Transverse colon (tissue), 4 donors: Measurements from ENCODE around the gene PLPP2.

Experiments used
- CTCF ChIP-seq, 5 experiments: fragments of 200-600 bp in 3 of 5; fragments of 450-650 bp in 2 of 5; sonication (generic) in 3 of 5; IDR thresholded peaks; 1 replicate in 2 of 5; 2 replicates in 3 of 5; pipeline ENCODE4 v1.5.1; 2016 to 2017; ENCODE audit warnings: antibody characterized with exemption in 5 of 5, inconsistent platforms in 3 of 5, mild to moderate bottlenecking in 2 of 5, moderate library complexity in 1 of 5
- EP300 ChIP-seq: sonication (generic); formaldehyde crosslinking; IDR thresholded peaks from one replicate; pipeline ENCODE4 v1.6.1; 2017; ENCODE audit warnings: antibody characterized with exemption, low read depth
- POLR2A ChIP-seq: fragments of 450-650 bp; IDR thresholded peaks from one replicate; pipeline ENCODE4 v1.6.1; 2016; ENCODE audit warnings: antibody characterized with exemption, mild to moderate bottlenecking, moderate library complexity
- POLR2AphosphoS5 ChIP-seq, 3 donors: sonication (generic); formaldehyde crosslinking; IDR thresholded peaks; one replicate each; pipeline ENCODE4 v1.6.1; 2016; ENCODE audit warnings: antibody characterized with exemption in 3 of 3

- TF ChIP-seq CTCF (IDR thresholded peaks at IDR 0.05): no peak
- TF ChIP-seq POLR2AphosphoS5 (IDR thresholded peaks at IDR 0.05): no peak
- no peak for TF ChIP-seq POLR2A
- no peak for TF ChIP-seq EP300
Measured at GRCh38 chr19:335072-335471, 43.9 kb upstream of the PLPP2 start.
